Ammon's horn (tissue), 1 donor: ENCODE results near the gene ASIP.
"Not testable (repeated sequence)": the region's sequence is repeated elsewhere in the genome, so short reads cannot be mapped to it uniquely, and the experiment has no call there.

Experiments
- DNase-seq: peaks from one replicate; pipeline ENCODE4 v3.0.0-alpha.2; 2016; ENCODE audit warnings: low spot score

Gene ASIP

GRCh38 chr20:34285450-34285849, 44.2 kb downstream of the ASIP start:
- no peak for DNase-seq

DNA sequence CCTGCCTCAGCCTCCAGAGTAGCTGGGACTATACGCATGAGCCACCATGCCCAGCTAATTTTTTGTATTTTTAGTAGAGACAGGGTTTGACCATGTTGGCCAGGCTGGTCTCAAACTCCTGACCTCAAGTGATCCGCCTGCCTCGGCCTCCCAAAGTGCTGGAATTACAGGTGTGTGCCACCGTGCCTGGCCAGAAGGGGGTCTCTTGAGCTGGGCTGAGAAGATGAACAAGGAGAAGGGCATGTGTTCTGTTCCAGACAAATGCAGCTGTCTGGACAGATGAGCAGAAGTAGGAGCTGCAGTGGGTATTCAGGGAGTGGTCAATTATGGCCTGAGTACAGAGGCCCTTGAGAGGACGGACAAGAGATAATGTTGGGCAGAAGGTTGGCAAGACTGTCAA, 46.3 kb downstream of the ASIP start:
- DNase-seq = not testable (repeated sequence)

- DNase-seq = no peak
Measured at GRCh38 chr20:34290471-34290870, 49.2 kb downstream of the ASIP start.

DNA sequence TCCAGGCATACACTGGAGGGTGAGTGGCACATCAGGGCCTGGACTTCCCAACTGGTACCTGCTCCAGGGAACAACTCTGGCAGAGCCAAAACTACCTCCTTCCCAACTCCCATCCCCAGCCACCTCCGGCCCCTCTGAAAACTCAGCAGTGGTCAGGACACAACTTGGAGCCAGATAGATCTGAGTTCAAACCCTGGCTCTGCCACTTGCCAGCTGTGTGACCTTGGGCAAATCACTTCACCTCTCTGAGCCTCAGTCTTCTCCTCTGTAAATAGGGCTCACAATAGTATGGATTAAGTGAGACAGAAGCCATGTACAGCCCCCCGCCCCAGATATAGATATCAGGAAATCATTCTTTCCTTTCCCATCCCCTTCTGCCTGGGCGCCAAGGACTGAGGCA, 51.3 kb downstream of the ASIP start:
- DNase-seq = no peak

GRCh38 chr20:34293119-34293518, 51.9 kb downstream of the ASIP start:
- no peak for DNase-seq

DNA sequence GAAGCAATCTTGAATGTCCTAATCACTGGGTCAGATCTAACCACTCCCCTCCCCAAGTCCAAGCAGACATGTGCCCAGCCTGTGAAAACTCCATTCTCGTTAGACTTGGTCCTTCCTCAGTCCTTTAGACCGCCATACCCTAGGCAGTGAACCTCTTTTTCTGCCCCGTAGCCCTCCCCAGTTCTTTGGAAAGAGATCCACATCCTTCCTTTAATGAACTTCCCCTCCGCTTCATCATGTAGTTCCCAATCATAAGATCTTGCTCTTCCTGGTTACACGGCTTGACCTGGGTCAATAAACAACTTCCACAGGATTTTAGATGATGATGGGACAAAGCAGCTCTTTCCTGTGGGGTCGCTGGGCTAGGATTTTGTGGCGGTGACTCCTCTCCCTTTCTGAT, 52.4 kb downstream of the ASIP start:
- DNase-seq = no peak

DNA sequence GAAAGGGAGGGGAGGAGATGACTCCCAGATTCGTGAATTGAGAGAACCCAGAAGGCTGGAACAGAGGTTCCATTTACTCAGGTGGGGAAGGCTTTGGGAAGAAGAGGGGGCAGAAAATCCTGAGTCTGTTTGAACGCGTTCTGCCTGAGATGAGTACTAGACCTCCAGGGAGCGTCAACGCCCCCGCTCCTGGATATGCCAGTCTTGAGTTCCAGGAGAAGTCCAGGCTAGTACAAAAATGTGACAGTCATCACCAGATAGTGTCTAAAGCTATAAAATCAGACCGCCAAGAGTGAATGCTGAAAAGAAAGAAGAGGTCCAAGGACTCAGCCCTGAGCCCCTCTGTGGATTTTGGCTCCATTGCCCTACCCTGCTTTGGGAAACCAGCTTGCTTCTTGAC, 53.3 kb downstream of the ASIP start:
- no peak for DNase-seq

DNA sequence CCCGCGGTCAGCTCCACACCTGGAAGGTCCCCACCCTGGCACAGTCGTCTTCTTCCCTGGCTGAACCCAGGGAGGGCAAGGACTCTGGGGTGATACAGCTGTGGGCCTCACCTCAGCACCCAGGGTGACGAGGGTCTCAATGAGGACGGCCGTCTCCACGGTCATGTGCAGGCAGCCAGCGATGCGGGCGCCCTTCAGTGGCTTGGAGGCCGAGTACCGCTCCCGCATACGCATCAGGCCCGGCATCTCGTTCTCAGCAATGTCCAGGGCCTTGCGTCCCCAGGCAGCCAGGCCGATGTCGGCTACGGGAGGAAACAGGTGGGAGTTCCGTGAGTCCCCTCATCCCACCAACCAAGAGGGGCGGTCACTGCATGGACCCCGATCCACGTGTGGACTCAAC, 54.1 kb downstream of the ASIP start:
- no peak for DNase-seq

DNA sequence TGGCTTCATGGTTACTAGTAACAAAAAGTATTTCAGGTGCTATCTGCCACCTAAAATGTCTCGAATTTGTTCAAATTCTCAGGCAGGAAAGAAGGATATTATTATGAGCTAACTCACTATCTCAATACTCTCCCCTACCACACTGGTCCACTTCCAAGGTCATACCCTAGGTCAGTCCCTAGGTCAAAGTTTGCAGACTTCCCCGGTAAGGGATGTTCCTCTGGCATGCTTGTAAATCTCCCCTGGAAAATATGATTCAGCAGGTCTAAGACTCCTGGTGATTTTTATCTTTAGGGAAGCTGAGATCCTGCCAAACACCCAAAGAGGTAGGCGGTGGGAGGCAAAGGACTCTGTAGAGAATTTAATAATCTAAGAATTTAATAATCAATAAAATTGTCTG, 55.2 kb downstream of the ASIP start:
- no peak for DNase-seq

DNA sequence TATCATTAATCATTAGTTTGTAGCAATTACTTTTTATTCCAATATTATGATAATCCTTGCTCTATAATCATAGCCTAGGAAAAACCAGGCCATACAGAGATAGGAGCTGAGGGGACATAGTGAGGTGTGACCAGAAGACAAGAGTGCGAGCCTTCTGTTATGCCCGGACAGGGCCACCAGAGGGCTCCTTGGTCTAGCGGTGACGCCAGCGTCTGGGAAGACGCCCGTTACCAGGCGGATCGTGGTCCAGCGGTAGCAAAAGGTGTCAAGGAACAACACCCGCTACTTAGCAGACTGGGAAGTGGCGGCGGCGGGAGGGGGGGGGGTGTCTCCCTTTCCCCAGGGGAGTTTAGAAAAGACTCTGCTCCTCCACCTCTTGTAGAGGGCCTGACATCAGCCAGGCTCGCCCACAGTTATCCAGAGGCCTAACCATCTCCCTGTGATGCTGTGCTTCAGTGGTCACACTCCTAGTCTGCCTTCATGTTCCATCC, 57.1 kb downstream of the ASIP start:
- not testable (repeated sequence) for DNase-seq

GRCh38 chr20:34299556-34300255, 58.5 kb downstream of the ASIP start:
- no peak for DNase-seq

GRCh38 chr20:34300256-34300806, 59.1 kb downstream of the ASIP start:
- no peak for DNase-seq

DNA sequence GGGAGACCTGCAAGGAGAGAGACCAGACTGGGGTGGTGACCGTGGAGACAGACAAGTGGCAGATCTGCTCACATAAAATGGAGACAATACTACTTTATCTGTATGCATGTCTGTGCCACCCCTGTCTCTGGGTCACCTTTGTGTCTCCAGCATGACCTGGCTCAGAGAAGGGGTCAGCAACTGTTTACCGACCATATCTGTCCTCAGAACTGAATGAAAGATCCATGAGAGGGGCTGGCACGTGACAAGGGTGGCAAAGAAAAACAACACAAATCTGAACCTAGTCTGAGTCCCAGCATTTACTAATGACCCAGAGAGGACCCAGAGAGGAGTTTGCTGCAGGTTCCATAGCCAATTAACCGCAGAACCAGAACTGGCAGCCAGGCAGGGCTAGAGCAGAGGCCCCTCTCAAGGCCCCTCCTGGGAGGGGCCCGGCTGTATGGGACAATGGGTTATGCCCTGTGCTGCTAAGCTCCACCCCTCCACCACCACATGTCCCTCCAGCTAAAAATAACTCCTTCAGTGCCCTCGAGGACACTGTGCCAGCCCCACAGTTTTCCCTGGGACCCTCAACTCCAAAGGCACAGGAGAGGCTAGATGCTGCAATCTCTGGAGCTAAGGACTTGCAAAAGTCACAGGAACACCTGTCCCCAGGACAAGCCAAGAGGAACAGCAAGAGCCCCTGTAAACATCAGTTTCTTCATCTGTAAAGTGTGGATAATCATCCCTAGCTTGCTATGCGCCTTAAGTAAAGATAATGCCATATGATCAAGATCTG, 59.8 kb downstream of the ASIP start:
- no peak for DNase-seq

DNA sequence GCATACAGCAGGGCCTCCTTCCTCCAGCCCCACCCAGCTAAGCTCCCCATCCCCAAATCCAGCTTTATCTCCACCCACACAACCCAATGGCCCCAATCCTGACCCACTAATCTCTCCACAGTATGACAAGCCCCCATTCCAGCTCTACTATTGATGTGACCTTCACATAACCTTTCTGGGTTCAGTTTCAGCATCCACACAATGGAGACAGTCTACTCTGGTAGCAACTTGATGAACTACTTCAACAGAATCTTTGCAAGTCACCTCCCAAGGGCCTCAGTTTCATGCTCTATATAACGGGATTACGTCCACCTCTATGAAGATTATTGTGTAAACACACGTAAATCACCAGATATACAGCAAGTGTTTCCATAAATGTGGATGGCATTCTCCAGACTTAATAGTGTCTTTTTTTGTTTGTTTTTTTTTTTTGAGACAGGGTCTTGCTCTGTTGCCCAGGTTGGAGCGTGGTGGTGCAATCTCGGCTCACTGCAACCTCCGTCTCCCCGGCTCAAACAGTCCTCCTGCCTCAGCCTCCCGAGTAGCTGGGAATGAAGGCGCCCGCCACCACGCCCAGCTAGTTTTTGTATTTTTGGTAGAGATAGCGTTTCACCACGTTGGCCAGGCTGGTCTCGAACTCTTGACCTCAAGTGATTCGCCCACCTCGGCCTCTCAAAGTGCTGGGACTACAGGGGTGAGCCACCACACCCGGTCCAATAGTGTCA, 60.5 kb downstream of the ASIP start:
- no peak for DNase-seq

- DNase-seq = no peak
Measured at GRCh38 chr20:34302312-34302722, 61.1 kb downstream of the ASIP start.

DNA sequence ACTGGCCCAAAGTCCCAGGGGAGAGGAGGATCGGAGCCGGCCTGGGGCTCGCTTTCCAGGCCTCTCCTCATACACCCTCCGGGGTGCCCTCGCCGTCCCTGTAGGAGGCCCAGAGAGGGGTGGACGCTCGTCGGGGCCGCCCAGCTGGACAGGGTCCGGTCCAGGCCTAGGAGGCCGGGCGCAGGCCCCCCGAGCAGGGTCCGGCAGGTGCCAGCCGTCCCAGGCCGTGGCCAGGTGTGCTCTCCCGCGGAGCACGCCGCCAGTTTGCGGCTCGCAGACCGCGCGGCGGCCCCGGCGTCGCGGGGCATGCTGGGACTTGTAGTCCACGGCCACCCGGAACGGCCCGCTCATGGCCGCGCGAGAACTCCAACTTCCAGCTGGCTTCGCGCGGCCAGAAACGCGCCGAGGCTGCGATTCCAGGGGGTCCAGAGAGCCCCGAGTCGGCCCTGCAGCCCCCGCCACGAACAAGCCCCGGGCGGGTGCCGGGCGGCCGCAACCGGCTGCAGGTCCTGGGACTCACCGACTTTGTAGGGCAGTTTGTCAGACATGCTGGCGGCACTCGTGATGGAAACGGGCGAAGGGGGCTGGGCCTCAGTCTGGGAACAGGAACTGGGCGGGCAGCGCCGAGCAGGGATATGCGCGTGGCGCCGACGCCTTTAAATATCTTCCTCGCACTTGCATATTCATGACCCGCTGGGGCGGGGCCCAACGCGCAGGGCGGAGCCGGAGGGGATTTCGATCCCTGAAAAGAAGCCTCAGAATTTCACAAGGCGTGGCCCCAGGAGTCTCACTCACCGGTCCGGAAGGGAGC, 61.7 kb downstream of the ASIP start, which contains the start of gene AHCY:
TSS of gene AHCY (minus strand) at position 633 of the 811 bp plus-strand sequence. CDS start at position 548, 85 bp downstream.
- peak; percentile 97 for DNase-seq

GRCh38 chr20:34305333-34306230, 64.4 kb downstream of the ASIP start:
- DNase-seq = no peak

GRCh38 chr20:34309691-34310090, 68.5 kb downstream of the ASIP start:
- DNase-seq = no peak

DNA sequence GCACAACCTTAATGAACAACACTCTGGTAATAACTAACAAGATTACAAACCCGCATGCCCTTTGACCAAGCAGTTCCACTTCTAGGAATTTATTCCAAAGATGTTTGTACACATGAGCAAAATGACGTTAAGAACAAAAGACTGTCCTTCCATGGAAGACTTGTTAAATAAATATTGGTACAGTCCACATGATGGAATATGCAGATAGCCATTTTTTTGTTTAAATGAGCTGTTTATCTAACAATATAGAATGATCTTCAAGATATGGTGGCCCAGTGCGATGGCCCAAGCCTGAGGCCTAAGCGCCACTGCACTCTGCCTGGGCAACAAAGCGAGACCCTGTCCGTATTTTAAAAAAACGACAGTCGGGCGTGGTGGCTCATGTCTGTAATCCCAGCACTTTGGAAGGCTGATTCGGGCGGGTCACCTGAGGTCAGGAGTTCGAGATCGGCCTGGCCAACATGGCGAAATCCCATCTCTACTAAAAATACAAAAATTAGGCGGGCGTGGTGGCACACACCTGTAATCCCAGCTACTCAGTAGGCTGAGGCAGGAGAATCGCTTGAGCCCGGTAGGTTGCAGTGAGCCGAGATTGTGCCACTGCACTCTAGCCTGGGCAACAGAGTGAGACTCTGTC, 69.4 kb downstream of the ASIP start:
- DNase-seq = no peak
